Measurements from ENCODE around the gene FNIP2. TPM values are rescaled to one million over a fixed set of nuclear protein-coding genes. Genes with fewer than 3 reads are reported as not detected.
"Not testable (repeated sequence)": the region's sequence is repeated elsewhere in the genome, so short reads cannot be mapped to it uniquely, and the experiment has no call there.

Gene FNIP2
- total RNA-seq, 2 experiments from 2014 or later = 16.0 to 16.4 TPM

DNA sequence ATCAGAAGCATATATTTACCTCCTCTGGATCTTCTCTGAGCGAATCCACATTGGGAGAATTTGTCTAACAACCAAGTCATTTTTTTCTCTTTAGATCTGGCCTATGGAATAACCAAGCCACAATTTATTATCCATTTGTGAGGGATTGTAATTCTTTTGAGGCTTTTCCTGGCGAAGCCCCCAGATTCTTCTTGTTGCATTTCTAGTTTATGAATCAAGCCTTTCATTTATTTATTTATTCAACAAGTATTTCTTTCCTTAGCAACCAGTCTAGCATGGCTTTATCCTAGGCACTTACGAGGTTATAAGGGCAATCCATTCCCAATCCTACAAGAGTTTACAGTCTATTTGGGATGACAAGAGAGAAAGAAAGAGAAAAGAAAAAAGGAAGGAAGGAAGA, 18.4 kb upstream of the FNIP2 start:
- Mint-ChIP-seq H3K9me3 (no peaks in the 10 kb centered on the region), H3K4me1 (no peaks in the 10 kb centered on the region), H3K27me3 (peaks cover 16% of the 10 kb centered on the region), H3K27ac (no peak overlapping the region), H3K36me3 (ENCODE audit: low read depth) (no peaks in the 10 kb centered on the region), H3K4me3 (no peak overlapping the region)
- CTCF ChIA-PET = no interaction called here
- DNase-seq = no peak
- POLR2A ChIA-PET = no interaction called here

DNA sequence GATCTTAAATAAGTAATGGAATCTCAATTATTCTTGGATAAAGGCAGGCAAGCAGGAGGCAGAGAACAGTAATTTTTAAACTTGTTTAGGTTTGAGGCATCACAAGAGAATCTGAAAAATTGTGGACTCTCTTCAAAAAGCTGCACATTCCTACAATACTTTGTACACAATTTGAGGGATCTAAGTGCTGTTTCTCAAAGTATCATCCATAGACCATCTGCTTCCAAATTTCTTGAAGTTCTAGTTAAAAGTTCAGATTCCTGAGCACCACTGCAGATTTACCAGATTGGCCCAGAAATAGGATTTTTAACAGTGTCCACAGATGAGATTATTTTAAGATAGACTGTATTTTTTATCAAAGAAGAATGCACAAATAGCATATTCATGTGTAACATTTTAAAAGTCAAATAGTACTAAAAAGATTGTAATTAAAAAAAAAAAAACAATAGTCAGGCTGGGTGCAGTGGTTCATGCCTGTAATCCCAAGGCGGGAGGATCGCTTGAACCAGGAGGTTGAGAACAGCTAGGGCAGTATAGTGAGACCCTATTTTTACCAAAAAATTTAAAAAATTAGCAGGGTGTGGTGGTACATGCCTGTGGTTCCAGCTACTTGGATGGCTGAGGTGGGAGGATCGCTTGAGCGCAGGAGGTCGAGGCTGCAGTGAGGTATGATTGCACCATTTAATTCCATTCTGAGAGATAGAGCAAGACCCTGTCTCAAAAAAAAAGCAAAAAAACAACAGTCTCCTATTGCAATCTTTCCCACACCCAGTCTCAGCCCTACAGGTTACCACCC, 14.2 kb upstream of the FNIP2 start:
- H3K27ac Mint-ChIP-seq = no peak overlapping the region
- no peaks in the 10 kb centered on the region for H3K9me3 Mint-ChIP-seq
- H3K27me3 Mint-ChIP-seq = peaks cover 19% of the 10 kb centered on the region
- H3K36me3 Mint-ChIP-seq (ENCODE audit: low read depth) = no peaks in the 10 kb centered on the region
- H3K4me1 Mint-ChIP-seq = no peaks in the 10 kb centered on the region
- no peak overlapping the region for H3K4me3 Mint-ChIP-seq
- CTCF ChIA-PET = no interaction called here
- no peak for DNase-seq
- POLR2A ChIA-PET = no interaction called here

DNA sequence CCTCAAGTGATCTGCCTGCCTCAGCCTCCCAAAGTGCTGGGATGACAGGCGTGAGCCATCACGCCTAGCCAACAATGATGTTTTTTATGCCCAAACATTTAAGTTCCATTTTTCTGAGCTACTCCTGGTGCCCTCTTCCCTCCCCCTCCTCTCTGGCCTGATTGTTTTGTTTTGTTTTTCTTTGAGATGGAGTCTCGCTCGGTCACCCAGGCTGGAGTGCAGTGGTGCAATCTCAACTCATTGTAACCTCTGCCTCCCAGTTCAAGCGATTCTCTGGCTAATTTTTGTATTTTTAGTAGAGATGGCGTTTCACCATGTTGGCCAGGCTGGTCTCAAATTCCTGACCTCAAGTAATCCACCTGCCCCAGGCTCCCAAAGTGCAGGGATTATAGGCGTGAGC, 13.0 kb upstream of the FNIP2 start:
- CTCF ChIA-PET = interaction anchor here (0.6 kb wide), 1 partner anchor 19 kb away, joined by 4 read pairs; no protein-coding TSS in a partner anchor
- H3K9me3 Mint-ChIP-seq; H3K4me3 Mint-ChIP-seq; H3K27ac Mint-ChIP-seq; H3K36me3 Mint-ChIP-seq (ENCODE audit: low read depth); POLR2A ChIA-PET; DNase-seq; H3K4me1 Mint-ChIP-seq: not testable (repeated sequence)
- H3K27me3 Mint-ChIP-seq = peaks cover 18% of the 10 kb centered on the region

DNA sequence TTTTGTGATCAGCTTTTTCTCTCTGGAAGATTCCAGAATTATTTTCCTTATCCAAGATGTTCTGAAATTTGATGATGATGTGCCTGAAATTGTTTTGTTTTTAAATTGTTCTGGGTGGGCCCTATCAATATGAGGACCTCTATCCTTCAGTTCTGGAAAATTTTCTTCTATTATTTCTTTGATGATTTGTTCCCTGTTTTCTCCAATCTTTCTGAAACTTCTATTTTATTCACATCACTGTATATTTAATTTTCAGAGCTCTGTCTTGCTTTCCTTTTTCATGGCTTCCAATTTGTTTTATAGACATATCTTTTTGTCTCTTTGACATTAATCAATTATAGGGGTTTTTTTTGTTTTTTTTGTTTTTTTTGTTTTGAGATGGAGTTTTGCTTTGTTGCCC, 12.2 kb upstream of the FNIP2 start:
- Mint-ChIP-seq H3K4me1 (no peaks in the 10 kb centered on the region), H3K27ac (no peak overlapping the region), H3K9me3 (no peaks in the 10 kb centered on the region), H3K4me3 (no peak overlapping the region), H3K27me3 (peaks cover 18% of the 10 kb centered on the region), H3K36me3 (ENCODE audit: low read depth) (no peaks in the 10 kb centered on the region)
- no peak for DNase-seq
- CTCF ChIA-PET = no interaction called here
- POLR2A ChIA-PET = no interaction called here

DNA sequence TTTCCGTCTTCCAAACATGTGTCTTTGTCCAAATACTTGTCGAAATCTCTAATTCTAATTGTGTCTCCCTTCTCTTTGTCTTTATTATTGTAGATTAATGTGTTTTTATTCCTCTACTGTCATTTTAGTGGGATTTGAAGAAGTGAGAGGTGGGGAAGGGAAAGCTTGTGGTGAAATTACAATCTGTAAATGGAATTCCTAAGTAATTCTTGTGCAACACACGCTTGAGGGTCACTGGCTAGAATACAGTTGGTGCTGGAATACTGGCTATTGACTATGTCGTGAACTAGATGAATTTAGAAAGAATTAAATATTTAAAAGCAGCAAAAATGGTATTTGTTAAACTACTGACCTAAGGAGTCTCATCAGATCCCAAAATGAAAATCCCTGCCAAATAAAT, 10.7 kb upstream of the FNIP2 start:
- DNase-seq = no peak
- Mint-ChIP-seq H3K27ac (no peak overlapping the region), H3K4me1 (no peaks in the 10 kb centered on the region), H3K4me3 (no peak overlapping the region), H3K36me3 (ENCODE audit: low read depth) (no peaks in the 10 kb centered on the region), H3K9me3 (no peaks in the 10 kb centered on the region), H3K27me3 (peaks cover 16% of the 10 kb centered on the region)
- POLR2A ChIA-PET = no interaction called here
- CTCF ChIA-PET = no interaction called here

DNA sequence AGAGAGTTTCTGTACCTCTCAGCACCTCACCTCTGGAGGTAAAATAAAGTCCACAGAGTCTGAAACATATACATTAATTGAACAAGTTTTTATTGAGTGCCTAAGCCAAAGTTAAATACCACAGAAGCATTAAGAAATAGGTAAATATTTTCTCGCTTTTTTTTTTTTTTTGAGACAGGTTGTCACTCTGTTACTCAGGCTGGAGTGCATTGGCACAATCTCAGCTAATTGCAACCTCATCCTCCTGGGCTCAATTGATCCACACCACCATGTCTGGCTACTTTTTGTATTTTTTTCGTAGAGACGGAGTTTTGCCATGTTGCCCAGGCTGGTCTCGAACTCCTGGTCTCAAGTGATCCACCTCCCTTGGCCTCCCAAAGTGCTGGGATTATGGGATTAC, 10.1 kb upstream of the FNIP2 start:
- H3K27ac Mint-ChIP-seq = no peak overlapping the region
- no peak overlapping the region for H3K4me3 Mint-ChIP-seq
- ChIA-PET CTCF (no interaction called here), POLR2A (interaction anchor here (0.6 kb wide), 1 partner anchor 124 kb away, joined by 3 read pairs; no protein-coding TSS in a partner anchor)
- H3K4me1 Mint-ChIP-seq = no peaks in the 10 kb centered on the region
- no peak for DNase-seq
- no peaks in the 10 kb centered on the region for H3K9me3 Mint-ChIP-seq
- peaks cover 16% of the 10 kb centered on the region for H3K27me3 Mint-ChIP-seq
- H3K36me3 Mint-ChIP-seq (ENCODE audit: low read depth) = no peaks in the 10 kb centered on the region

DNA sequence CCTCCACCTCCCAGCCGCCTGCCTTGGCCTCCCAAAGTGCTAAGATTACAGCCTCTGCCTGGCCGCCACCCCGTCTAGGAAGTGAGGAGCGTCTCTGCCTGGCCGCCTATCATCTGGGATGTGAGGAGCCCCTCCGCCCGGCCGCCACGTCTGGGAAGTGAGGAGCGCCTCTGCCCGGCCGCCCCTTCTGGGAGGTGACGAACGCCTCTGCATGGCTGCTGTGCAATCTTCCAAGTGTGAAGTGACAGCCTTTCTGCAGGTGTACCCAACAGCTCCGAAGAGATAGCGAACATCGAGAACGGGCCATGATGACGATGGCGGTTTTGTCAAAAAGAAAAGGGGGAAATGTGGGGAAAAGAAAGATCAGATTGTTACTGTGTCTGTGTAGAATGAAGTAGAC, 9.3 kb upstream of the FNIP2 start:
- POLR2A ChIA-PET; CTCF ChIA-PET; H3K36me3 Mint-ChIP-seq (ENCODE audit: low read depth); DNase-seq; H3K4me1 Mint-ChIP-seq; H3K4me3 Mint-ChIP-seq; H3K9me3 Mint-ChIP-seq; H3K27ac Mint-ChIP-seq: not testable (repeated sequence)
- H3K27me3 Mint-ChIP-seq = peaks cover 14% of the 10 kb centered on the region

DNA sequence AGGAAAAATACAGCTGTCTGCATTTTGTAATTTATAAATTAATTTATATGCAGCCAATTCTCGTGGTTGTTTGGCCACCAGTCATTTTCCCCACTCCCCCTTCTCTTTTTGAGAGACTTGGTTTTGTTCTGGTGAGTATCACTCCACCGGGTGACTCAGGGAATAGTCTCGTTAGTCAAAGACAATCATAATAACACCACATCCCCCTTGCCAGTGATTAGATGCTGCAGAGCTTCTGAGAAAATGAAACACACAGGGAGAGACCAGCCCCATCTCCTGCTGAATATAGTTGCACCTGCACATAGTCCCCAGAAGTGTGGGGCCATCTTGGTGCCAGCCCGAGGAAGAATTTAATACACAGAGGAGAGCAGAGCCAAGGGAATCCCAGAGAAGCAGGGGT, 8.0 kb upstream of the FNIP2 start:
- Mint-ChIP-seq H3K4me1 (no peaks in the 10 kb centered on the region), H3K9me3 (no peaks in the 10 kb centered on the region), H3K27me3 (peaks cover 8% of the 10 kb centered on the region), H3K4me3 (no peak overlapping the region), H3K36me3 (ENCODE audit: low read depth) (no peaks in the 10 kb centered on the region), H3K27ac (no peak overlapping the region)
- no peak for DNase-seq
- CTCF ChIA-PET = interaction anchor here (0.7 to 1.8 kb wide), 2 partner anchors 21 to 84 kb away, joined by 3 read pairs; no protein-coding TSS in a partner anchor
- POLR2A ChIA-PET = no interaction called here

DNA sequence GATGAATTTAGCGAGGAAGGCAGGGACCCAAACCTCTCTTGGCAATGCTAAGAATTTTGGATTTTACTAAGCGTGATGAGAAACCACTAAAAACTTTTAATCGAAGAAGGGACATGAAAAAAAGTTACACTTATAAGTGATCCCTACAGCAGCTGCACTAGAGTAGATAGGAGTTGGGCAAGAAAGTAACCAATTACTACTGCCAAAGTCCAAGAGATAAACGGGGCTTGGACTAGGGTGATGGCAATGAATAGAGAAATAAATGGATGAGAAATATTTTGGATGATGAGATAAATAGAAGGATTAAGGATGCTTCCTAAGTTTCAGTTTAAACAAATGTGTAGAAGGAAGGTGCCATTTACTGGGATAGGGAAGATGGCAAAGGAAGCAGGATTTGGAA, 6.3 kb upstream of the FNIP2 start:
- Mint-ChIP-seq H3K36me3 (ENCODE audit: low read depth) (no peaks in the 10 kb centered on the region), H3K27ac (no peak overlapping the region), H3K27me3 (peaks cover 7% of the 10 kb centered on the region), H3K9me3 (no peaks in the 10 kb centered on the region), H3K4me1 (peaks cover under 1% of the 10 kb centered on the region), H3K4me3 (no peak overlapping the region)
- no peak for DNase-seq
- ChIA-PET CTCF (interaction anchor here (0.6 to 1.8 kb wide), 4 partner anchors 21 to 82 kb away, joined by 3 to 4 read pairs (median 3); no protein-coding TSS in a partner anchor), POLR2A (no interaction called here)

DNA sequence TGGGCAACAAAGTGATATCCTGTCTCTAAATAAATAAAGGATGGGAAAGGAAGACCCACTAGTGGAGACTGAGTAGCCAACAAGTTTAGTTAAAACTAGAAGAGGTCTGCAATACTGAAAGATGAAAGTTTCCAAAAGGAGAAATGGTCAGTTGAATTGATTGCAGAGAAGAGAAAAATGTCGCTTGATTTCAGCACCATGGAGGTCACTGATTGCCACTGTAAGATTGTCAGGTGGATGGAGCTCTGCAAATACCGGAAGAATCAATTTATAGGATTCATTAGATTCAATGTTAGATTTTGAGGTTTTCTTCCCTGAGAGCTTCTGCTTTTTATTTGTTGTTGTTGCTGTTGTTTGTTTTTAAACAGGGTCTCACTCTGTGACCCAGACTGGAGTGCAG, 5.4 kb upstream of the FNIP2 start:
- POLR2A ChIA-PET = no interaction called here
- no peak for DNase-seq
- Mint-ChIP-seq H3K4me3 (no peak overlapping the region), H3K27ac (no peak overlapping the region), H3K4me1 (peaks cover 9% of the 10 kb centered on the region), H3K27me3 (peaks cover 4% of the 10 kb centered on the region), H3K36me3 (ENCODE audit: low read depth) (no peaks in the 10 kb centered on the region), H3K9me3 (no peaks in the 10 kb centered on the region)
- CTCF ChIA-PET = interaction anchor here (0.9 to 1.7 kb wide), 3 partner anchors 20 to 56 kb away, joined by 3 to 4 read pairs (median 3); no protein-coding TSS in a partner anchor

DNA sequence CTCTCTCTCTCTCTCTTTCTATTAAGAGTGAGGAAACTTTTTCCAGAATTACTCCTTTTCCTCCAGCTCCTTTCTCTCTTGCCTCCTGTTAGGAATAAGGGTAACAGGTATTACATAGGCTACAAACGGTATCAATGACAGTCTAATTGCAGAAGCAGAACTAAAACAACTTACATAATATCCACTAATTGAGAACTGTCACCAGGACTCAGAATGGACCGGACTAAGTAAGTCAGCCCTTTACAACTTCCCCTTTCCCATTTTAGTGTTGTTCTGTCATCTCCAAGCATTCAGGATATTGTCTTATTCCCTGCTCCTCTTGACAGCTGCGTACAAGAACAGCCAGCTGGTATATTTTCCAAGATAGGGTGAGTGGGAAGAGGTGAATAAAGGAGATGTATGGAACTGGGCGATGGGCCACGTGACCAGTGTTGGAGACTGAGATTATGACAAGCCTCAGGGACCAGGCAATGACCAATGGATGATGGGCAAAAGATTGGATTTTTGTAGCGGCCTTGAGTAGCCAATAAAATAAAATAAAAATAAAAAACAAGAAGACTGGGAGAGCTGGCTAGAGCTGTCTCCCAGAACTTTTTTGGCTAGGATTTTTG, 2.3 kb upstream of the FNIP2 start:
- Mint-ChIP-seq H3K9me3 (no peaks in the 10 kb centered on the region), H3K27ac (no peak overlapping the region), H3K27me3 (peaks cover 4% of the 10 kb centered on the region), H3K36me3 (ENCODE audit: low read depth) (peaks cover 5% of the 10 kb centered on the region), H3K4me1 (peaks cover 31% of the 10 kb centered on the region), H3K4me3 (no peak overlapping the region)
- DNase-seq = no peak
- ChIA-PET CTCF (interaction anchor here (0.7 to 0.8 kb wide), 2 partner anchors 9 to 64 kb away, joined by 3 to 4 read pairs; no protein-coding TSS in a partner anchor), POLR2A (no interaction called here)

DNA sequence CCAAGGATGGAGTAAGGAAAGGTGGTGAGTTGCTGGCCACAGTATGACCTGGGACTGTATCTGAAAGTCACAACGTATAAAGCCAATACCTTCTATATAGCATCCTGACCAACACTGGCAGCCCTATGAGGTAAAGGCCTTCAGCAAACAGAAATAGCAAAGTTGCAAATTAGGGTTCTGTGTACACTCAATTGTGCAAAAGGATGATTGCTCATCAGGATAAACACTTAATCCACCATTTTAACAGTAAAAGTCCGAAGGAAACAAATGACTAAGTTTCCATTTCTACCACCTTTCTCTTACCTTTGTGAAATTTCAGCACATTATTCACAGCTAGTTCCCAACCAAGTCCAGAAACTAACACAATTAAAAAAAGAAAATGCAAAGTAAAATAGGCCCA, 1.4 kb upstream of the FNIP2 start:
- Mint-ChIP-seq H3K4me1 (peaks cover 38% of the 10 kb centered on the region), H3K9me3 (no peaks in the 10 kb centered on the region), H3K36me3 (ENCODE audit: low read depth) (peaks cover 8% of the 10 kb centered on the region), H3K4me3 (peak overlapping the region; percentile 77), H3K27ac (peak overlapping the region; percentile 84), H3K27me3 (peaks cover 4% of the 10 kb centered on the region)
- CTCF ChIA-PET = interaction anchor here (1.3 kb wide), 1 partner anchor 59 kb away, joined by 3 read pairs; no protein-coding TSS in a partner anchor
- DNase-seq = no peak
- POLR2A ChIA-PET = no interaction called here

DNA sequence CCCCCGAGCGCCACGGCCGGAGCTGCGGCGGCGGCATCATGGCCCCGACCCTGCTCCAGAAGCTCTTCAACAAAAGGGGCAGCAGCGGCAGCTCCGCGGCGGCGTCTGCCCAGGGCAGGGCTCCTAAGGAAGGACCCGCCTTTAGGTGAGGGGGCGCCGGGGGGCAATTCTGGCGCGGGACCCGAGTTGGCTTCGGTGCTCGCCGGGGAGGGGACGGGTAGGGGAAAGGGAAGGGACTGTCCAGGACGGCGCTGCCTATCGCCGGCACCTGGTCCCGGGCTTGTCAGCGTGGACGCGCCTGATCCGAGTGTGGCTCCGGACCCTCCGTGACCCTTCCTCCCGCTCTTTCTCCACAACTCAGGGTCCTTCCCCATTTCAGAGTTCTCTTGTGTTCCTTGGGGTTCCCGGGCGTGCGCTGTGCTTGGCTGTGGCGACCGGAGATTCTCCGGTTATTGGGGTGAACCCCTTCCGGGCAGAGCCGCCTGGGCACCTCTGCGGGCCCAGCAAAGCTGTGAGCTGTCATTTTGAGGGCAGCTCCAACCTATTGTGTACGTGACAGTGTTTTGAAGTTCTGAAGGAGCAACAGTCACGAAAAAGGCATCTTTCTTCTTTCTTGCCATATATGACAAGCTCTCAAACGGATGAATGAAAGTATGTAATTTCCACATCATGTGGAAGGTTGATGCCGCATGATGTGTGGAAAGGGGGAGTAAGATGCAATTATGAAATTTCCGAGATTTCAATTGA, 522 bp downstream of the FNIP2 start:
- peaks cover 10% of the 10 kb centered on the region for H3K36me3 Mint-ChIP-seq (ENCODE audit: low read depth)
- H3K27me3 Mint-ChIP-seq = peaks cover 4% of the 10 kb centered on the region
- peak overlapping the region; percentile 99 for H3K4me3 Mint-ChIP-seq
- DNase-seq = peak; percentile 52
- peaks cover 43% of the 10 kb centered on the region for H3K4me1 Mint-ChIP-seq
- no peaks in the 10 kb centered on the region for H3K9me3 Mint-ChIP-seq
- peak overlapping the region; percentile 98 for H3K27ac Mint-ChIP-seq
- ChIA-PET POLR2A (no interaction called here), CTCF (interaction anchor here (0.9 to 1.7 kb wide), 3 partner anchors 13 to 236 kb away, joined by 4 to 8 read pairs (median 4); no protein-coding TSS in a partner anchor)

All from activated CD4-positive, alpha-beta T cell treated with anti-CD3 and anti-CD28 coated beads, Interleukin-2, amount 10 ng/mL, durations not matched to agents 7 days and 5 days (primary cell).